A673 (cell line): ENCODE results near the gene AREL1.

Experiments
- CTCF ChIP-seq: fragments of 300-800, 200-600 bp; sonication (generic); conservative IDR thresholded peaks from 2 replicates; pipeline ENCODE4 v1.5.1; 2017; ENCODE audit warnings: low read depth, mild to moderate bottlenecking, antibody characterized with exemption, low read length, moderate library complexity, mixed read lengths
- EZH2 ChIP-seq: fragments of 200-600 bp; sonication (generic); IDR thresholded peaks from 2 replicates; pipeline ENCODE4 v1.6.1; 2017; ENCODE audit warnings: borderline replicate concordance, low read depth, mild to moderate bottlenecking, mixed read lengths, antibody characterized with exemption, low read length; ENCODE audit not compliant: poor library complexity, severe bottlenecking

- no peak for TF ChIP-seq CTCF
- no peak for TF ChIP-seq EZH2
These were observed 20.3 kb upstream of the AREL1 start for GRCh38 chr14:74733221-74733620.
